Fibroblast of pulmonary artery (primary cell): ENCODE measurements around the gene DNAJC15.

ENCODE experiments used
- DNase-seq: peaks from one replicate; pipeline ENCODE4 v3.0.0-alpha.2; 2010; ENCODE audit warnings: low read depth
- H3K4me3 ChIP-seq: replicated peaks from 2 replicates; pipeline ENCODE4 v1.5.1; 2011; ENCODE audit warnings: low read depth, mild to moderate bottlenecking, control low read depth, low read length, moderate library complexity
- TF ChIP-seq, protein P1 (sequence below): IDR thresholded peaks from 2 replicates; pipeline ENCODE4 v1.5.1; 2011; ENCODE audit warnings: mild to moderate bottlenecking, control low read depth, low read length, inconsistent platforms; ENCODE audit errors: missing control alignments

The DNAJC15 gene

DNA sequence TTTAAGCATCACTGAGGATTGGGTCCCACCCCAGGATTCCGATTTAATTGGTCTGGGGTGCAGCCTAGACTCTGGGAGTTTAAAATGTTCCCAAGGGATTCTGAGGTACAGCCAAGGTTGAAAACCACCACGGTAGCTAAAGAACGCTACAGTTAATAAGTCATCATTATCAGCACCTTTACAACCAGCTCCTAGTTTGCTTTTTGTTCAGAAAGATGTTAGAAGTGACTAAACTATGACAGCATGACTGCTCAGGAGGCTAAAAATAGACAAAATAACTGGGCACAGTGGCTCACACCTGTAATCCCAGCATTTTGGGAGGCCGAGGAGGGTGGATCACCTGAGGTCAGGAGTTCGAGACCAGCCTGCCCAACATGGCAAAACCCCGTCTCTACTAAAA is 19.7 kb upstream of the DNAJC15 start:
- TF ChIP-seq, protein P1, sequence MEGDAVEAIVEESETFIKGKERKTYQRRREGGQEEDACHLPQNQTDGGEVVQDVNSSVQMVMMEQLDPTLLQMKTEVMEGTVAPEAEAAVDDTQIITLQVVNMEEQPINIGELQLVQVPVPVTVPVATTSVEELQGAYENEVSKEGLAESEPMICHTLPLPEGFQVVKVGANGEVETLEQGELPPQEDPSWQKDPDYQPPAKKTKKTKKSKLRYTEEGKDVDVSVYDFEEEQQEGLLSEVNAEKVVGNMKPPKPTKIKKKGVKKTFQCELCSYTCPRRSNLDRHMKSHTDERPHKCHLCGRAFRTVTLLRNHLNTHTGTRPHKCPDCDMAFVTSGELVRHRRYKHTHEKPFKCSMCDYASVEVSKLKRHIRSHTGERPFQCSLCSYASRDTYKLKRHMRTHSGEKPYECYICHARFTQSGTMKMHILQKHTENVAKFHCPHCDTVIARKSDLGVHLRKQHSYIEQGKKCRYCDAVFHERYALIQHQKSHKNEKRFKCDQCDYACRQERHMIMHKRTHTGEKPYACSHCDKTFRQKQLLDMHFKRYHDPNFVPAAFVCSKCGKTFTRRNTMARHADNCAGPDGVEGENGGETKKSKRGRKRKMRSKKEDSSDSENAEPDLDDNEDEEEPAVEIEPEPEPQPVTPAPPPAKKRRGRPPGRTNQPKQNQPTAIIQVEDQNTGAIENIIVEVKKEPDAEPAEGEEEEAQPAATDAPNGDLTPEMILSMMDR = no peak
- no peak overlapping the region for H3K4me3 ChIP-seq
- no peak for DNase-seq

DNA sequence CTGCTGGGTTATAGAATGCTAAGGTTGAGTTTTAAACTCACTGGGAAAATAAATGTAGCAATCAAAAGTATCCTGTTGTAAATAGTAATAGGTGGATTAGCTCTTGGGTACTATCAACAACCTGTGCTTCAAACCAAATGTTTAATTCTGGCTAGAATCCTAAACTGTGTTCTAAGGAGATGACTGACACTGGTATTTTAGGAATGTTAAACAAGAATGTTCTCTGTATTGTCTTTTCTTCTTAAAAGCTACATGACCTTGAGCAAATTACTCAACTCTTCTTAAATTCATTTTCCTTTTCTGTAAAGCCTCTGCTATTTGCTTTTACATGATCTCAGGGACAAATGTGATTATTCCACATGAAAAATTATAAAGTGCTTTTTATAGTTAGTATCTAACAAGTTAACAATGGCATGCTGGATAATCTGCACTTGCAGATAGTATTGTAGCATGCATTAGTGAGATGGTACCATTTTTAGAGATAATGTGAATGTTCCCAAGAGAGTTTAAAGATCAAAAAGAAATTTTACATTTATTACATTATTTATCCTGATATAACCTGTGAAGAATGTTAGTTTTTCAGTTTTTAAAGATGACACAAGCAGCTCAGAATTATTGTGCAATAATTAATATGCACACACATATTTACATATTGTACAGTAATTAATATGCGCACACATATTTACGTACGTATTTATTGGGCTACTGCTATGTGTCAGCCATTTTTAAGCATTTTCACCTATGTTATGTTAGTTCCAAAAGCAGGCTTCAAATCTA is 17.7 kb upstream of the DNAJC15 start:
- TF ChIP-seq, protein P1 = no peak
- DNase-seq = peak; percentile 76
- H3K4me3 ChIP-seq = no peak overlapping the region

DNA sequence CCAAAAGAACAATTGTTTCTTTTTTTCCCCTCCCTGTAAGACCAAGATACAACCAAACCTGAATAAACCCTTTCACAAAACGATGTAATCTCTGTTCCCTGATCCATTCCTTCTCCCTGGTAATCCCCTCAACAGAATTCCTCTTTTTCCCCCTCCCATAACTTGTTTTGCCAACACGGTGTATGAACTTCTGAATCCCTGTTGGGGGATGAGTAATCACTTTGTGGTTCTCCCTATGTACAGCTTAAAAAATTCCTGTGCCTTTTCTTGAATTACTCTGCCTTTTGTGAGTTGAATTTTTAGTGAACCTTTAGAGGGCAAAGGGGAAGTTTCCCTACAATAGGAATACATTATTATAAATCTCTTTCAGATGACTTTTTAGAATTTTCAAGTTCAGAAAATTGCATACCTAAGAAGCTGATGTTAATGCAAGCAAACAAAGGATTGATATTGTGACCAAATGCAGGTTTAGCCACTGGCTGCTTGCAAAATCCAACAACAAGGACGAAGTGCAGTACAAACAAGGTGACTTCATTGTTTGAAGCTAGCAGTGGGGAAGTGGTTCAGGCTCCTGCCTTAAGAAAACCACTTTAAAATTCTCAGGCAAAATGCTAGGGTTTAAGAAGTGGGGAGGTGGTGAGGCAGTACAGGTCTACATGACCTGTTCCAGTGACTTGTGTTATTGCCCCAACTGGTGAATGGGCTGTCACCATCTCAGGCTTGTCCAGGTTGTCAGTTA is 16.3 kb upstream of the DNAJC15 start:
- DNase-seq = peak; percentile 46
- no peak overlapping the region for H3K4me3 ChIP-seq
- TF ChIP-seq, protein P1 = no peak

DNA sequence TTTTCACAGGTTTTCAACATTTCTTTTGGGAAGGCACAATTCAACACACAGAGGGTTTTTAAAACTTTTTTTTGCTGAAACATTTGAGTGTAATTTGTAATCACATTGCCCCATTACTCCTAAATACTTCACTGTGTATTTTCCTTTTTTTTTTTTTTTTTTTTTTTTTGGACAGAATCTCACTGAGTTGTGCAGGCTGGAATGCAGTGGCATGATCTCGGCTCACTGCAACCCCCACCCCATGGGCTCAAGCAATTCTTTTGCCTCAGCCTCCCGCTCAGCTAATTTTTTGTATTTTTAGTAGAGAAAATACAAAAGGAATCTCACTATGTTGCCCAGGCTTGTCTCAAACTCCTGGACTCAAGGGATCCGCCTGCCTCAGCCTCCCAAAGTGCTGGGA is 14.8 kb upstream of the DNAJC15 start:
- TF ChIP-seq, protein P1 = no peak
- H3K4me3 ChIP-seq = no peak overlapping the region
- DNase-seq = no peak

DNA sequence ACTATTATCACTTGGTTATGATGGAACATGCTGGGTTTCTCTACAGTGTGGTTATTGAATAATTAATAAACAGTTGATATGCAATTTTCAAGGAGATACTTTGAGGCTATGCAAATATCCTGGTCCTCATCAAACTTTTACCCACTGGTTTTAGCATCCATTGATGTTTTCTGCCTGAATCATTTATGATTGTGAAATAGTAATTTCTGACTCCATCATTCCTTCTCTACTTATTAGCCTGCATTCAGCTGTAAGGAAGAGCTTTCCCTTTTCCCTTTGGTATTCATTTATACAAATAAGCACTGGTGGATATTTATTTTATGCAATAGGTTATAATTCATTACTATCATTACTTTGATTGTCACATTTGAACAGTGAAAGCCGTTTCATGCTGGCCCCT is 13.9 kb upstream of the DNAJC15 start:
- TF ChIP-seq, protein P1 = no peak
- H3K4me3 ChIP-seq = no peak overlapping the region
- DNase-seq = peak; percentile 48

DNA sequence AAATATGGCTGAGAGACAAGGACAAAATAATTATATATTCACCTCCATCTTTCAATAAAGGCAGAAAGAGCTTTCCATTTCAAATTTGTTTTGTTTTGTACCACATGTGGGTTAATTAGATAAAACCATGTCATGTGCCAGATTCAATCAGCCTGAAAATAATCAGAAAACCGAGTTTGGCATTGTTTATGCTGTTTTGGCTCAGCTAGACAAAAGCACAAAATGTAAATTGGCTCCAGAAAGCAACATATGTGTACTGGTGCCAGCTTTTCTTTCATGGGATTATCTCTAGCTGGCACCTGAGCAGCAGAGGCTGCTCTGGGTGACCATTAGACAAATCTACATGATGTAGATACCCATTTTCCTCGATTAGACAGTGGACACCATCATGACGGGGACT is 9.2 kb upstream of the DNAJC15 start:
- no peak overlapping the region for H3K4me3 ChIP-seq
- TF ChIP-seq, protein P1 = no peak
- DNase-seq = no peak

DNA sequence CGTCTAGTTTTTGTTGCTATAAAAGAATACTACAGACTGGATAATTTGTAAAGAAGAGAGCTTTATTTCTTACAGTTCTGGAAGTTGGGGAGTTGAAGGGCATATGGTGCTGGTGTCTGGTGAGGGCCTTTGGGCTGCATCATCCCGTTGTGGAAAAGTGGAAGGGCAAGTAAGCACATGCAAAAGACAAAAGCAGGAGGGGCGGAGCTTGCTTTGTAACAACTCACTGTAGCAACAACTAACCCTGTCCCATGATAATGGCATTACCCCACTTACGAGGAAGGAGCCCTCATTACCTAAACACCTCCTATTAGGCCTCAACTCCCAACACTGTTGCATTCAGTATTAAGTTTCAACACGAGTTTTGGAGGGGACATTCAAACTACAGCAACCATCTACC is 7.2 kb upstream of the DNAJC15 start:
- no peak for DNase-seq
- TF ChIP-seq, protein P1 = no peak
- H3K4me3 ChIP-seq = no peak overlapping the region
